Measurements from ENCODE around the gene CD22.

DNA sequence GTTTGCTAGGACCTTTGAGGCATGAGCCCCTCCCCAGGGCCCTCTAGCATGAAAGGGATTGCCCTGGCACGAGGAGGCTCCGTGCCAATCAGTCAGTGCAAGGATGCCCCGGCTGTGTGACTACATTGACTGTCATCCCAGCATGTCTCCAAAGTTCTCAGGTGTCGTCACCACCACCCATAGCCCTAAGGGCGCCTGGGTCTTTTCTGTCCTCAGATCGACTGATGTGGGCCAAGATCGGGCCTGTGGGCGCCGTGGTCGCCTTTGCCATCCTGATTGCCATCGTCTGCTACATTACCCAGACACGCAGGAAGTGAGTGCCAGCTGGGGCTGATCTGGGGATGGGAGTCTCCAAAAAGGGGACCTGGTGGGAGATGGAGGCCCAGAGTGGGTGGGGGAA, 18.7 kb upstream of the CD22 start:
- TF ChIP-seq, protein P1, sequence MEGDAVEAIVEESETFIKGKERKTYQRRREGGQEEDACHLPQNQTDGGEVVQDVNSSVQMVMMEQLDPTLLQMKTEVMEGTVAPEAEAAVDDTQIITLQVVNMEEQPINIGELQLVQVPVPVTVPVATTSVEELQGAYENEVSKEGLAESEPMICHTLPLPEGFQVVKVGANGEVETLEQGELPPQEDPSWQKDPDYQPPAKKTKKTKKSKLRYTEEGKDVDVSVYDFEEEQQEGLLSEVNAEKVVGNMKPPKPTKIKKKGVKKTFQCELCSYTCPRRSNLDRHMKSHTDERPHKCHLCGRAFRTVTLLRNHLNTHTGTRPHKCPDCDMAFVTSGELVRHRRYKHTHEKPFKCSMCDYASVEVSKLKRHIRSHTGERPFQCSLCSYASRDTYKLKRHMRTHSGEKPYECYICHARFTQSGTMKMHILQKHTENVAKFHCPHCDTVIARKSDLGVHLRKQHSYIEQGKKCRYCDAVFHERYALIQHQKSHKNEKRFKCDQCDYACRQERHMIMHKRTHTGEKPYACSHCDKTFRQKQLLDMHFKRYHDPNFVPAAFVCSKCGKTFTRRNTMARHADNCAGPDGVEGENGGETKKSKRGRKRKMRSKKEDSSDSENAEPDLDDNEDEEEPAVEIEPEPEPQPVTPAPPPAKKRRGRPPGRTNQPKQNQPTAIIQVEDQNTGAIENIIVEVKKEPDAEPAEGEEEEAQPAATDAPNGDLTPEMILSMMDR (IDR thresholded peaks at IDR 0.05), result no peak
- no peak for TF ChIP-seq EP300 (IDR thresholded peaks at IDR 0.05)

Measured in ovary (tissue), 3 donors.